ENCODE results near the gene SGK1.

The SGK1 gene

DNA sequence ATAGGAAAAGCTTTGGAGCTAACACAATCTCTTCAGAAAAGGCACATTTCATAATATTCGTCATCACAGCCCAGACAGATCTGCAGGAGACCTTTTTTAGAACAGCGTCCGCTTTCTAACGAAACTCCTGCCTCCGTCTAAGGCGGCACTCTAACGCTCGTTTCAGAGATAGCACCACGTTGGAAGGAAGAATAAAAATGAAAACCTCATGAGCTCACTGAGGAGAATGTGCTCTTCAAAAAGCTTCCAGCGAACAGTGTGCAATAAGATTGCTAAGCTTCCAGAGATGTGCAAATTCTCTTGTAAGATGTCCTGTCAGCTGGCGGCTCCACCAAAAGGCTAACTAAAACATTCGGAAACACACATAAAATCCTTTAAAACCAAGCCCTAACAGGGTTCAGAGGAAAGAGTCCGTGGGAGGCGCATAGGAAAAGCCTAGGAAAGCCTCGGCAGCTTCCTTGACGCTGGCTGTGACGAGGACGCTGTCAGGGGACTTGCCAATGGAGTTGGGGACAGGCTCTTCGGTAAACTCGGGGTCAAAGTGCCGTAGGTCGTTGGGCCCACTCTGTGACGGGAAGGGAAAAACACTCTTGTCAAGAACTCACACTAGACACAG, 147.9 kb downstream of the SGK1 start:
- DNase-seq (ENCODE audit: low spot score): no peak

- DNase-seq (ENCODE audit: low spot score): no peak
Observed at GRCh38 chr6:134168590-134169208, 149.2 kb downstream of the SGK1 start.

- DNase-seq (ENCODE audit: low spot score): no peak
Observed at GRCh38 chr6:134166511-134167261, 151.2 kb downstream of the SGK1 start.

DNA sequence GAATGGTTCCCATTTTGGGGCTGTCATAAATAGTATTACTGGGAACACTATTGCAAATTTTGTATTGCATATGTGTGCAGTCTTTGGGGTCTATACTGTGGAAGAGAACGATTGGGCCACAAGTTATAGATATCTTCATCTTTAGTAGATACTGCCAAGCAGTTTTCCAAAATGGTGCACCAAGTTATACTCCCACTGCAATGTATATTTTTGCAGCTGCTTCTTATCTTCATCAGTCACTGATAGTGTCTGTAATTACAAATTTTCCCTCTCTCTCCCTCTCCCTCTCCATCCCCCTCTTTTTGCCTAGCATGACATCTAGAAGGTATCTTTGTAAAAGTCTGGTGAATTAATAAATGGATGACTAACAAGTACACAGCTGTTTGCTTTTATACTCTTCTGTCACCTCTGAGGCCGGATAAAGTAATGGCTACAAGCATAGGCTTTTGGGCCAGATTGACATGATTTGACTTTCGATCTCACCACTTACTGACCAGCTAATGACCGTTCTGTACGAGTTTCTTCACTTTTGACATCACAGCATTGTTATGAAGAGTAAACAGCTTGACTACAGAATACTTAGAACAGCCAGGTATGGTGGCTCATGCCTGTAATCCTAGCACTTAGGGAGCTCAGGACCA, 152.2 kb downstream of the SGK1 start:
- no peak for DNase-seq (ENCODE audit: low spot score)

DNA sequence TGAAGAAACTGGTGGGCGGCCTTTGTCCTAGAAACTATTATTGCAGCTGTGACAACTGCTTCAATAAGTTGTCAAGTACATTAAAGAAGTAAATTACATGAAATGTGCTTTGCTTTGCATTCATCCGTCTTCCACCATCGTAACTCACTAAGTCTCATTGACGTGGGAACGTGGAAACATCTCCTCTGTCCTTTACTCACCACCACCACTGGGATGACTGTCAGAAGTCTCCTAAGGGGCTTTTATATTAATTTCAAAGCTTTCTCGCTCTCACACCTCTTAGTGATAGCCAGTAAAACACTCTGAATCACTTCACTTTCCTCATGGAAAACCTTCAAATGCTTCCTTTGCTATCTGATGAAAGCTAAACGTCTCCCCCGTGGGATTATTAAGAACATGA, 153.6 kb downstream of the SGK1 start:
- no peak for DNase-seq (ENCODE audit: low spot score)

DNA sequence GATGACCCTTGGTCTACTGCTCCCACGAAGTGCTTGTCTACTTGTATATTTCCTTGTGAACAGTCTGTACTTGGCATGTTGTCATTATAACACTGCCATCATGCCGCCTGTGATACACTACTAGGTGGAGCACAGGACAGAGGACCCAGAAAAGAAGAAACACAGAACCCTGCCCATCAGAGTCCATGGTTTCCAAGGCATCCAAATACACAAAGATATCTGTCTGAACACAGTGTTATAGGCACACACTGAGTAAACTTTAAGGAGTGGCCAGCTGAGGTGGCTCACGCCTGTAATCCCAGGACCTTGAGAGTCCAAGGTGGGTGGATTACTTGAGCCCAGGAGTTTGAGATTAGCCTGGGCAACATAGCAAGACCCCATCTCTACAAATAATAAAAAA, 155.0 kb downstream of the SGK1 start:
- no peak for DNase-seq (ENCODE audit: low spot score)

DNA sequence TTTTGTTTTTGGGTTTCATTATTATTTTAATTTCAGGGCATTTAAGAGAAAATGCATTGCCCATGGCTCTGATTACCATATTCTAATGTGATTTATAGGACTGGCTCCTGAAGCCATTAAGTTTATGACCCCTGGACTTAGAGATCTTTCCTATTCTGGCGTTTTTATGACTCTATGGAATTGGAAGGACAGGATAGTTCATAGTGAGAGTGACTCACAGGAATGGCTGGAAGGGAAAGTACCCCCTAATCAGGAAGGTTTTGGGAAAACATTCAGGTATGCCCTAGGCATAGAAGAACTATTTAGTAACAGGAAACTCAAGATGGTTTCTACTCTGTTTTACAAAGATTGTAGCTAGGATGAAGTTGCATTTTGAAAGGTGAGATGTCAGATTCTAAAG, 156.9 kb downstream of the SGK1 start:
- no peak for DNase-seq (ENCODE audit: low spot score)

DNA sequence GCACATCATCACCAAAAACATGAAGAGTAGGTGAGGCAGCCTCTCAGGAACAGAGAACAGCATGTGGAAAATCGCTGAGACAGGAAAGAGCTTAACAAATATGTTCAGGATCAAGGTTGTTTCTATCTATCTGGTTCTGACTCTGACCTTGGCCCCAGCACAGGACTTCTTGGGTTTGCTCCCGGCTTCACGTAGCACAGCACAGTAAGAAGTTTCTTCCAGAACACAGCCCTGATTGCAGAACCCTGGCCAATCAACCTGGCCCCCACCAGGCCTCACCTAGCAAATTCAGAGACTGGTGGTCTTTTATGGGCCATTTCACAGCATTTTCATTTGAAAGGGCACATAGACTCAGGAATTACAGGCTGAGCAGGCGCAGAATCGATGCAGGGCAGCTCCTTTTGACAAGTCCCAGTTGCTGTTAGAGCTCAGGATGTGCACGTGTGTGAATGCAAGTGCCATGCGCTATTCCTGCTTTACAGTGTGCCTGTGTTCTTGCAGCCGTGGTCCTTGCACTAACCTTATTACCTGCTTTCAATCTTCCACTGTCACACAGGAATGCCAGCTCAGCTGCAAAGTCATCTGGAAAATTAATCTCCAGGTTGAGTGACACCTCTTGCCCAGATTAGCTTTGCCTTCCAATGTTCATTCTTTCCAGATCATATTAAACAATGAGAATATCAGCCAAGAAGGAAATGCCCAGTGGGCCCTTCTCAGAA, 165.0 kb downstream of the SGK1 start:
- DNase-seq (ENCODE audit: low spot score): no peak

DNA sequence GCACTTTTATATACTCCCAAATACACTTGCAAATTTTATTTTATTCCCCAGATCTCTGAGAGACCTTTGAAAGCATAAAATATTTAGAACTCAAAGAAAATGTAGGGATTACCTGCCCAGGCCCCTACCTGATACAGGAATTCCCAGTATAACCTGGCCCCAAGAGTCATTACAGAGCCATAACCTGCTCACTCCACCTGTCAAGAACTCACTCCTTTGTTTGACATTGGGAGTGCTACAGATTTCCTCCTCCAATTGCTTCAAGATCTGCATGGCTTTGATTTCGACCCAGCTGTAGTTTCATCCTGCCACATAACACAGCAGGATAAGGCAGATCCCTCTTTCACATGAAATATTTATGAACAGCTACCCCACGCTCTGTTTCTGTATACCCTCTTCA, 169.3 kb downstream of the SGK1 start:
- DNase-seq (ENCODE audit: low spot score): no peak

DNA sequence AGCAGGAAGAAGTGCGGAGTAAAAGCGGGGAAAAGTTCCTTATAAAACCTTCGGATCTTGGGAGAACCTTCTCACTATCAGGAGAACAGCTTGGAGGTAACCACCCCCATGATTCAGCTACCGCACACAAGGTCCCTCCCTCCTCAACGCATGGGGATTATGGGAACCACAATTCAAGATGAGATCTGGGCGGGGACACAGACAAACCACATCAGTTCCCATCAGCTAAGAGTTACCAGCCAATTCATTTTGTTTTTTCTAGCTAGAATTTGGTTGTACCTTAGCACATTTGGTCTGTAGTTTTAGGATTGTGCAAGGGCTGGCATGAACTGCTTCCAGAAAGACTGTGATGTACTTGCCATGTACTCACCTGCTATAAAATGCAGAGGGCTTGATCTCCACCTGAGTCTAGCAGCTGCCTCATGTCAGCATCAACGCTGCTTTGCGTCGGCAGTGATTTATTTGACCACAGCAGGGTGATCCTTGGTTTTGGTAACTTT, 170.8 kb downstream of the SGK1 start:
- no peak for DNase-seq (ENCODE audit: low spot score)

DNA sequence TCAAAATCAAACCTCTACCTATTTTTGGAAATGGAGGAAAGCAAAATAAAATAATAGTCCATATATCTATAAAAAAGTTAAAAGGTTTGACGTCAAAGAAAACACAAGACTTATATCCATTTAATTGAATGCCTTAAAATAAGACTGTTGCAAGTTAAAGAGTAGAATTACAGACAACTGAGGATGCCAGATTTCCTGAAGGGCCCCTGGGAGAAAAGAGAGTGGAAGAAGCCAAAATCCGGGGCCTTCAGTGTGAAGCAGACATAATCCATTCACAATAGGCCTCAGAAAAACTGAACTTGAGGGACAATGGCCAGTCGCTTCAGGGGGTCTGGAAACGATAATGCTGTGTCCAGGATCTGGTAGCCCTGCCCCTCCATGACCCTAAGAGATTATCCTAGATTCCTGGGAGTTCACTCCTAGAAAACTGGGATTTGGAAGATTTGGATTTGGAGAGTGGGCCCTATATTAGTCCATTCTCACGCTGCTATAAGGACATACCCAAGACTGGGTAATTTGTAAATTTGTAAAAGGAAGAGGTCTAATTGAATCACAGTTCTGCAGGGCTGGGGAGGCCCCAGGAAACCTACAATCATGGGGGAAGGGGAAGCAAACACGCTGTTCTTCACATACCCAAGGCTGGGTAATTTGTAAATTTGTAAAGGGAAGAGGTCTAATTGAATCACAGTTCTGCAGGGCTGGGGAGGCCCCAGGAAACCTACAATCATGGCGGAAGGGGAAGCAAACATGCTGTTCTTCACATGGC, 171.5 kb downstream of the SGK1 start:
- DNase-seq (ENCODE audit: low spot score): no peak

GRCh38 chr6:134145786-134146185, 172.1 kb downstream of the SGK1 start:
- DNase-seq (ENCODE audit: low spot score): peak; percentile 24

GRCh38 chr6:134138226-134138975, 179.5 kb downstream of the SGK1 start:
- peak; percentile 19 for DNase-seq (ENCODE audit: low spot score)

DNA sequence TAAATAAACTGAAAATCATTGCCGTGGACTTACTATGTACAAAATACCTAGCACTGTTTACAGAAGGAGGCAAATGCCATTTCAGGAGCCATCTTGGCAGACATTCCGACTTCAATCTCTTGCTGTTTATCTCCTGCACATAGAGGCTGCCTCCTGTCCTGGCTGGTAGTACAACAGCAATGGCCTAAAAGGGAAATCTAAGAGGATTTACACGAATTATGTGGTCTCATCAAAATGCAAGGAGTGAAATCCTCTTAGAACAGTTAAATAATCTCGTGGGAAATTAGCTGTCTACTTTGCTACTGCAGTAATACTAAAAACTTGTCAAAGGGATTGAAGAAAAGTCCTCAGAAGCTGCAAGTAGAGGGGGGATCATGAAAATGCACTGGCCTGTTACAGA, 183.3 kb downstream of the SGK1 start:
- DNase-seq (ENCODE audit: low spot score): no peak

GRCh38 chr6:134132494-134133141, 185.3 kb downstream of the SGK1 start:
- no peak for DNase-seq (ENCODE audit: low spot score)

DNA sequence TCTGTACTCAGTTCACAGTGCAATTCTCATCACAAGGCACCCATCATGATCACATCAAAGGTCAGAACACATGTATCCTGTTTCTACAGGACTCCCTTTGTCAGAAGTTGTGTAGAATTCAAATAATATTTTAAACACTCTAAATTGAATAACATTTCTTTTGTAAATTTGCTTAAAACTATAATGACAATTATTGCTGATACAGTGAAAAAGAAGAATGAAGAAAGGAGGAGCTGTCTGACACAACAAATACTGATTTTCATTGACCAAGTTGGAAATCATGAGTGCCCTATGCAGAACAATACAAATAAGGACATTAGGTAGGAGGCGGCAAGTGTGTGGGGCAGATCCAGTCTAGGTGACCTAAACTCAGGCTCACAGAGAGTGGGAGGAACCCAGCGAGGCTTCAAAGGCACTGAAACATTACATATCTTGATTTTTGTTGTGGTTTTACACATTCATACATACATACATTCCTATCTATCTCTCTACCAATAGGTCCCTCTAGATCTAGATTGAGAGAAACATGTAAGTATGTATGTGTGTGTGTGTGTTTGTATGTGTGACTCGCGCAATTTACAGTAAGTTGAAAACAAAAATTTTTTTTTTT, 186.3 kb downstream of the SGK1 start:
- DNase-seq (ENCODE audit: low spot score): no peak

DNA sequence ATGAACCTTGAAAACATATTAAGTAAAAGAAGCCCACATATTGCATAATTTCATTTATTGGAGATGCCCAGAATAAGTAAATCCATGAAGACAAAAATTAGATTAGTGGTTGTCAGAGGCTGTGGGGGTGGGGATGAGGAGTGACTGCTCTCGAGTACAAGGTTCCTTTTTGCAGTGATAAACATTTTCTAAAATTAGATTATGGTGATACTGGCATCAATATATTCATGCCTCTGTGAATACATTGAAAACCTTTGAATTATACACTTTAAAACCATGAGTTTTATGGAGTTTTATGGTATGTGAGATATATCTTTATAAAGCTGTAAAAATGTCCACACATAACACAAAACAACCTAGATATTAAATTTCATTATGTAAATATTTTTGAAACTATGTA, 189.8 kb downstream of the SGK1 start:
- no peak for DNase-seq (ENCODE audit: low spot score)

DNA sequence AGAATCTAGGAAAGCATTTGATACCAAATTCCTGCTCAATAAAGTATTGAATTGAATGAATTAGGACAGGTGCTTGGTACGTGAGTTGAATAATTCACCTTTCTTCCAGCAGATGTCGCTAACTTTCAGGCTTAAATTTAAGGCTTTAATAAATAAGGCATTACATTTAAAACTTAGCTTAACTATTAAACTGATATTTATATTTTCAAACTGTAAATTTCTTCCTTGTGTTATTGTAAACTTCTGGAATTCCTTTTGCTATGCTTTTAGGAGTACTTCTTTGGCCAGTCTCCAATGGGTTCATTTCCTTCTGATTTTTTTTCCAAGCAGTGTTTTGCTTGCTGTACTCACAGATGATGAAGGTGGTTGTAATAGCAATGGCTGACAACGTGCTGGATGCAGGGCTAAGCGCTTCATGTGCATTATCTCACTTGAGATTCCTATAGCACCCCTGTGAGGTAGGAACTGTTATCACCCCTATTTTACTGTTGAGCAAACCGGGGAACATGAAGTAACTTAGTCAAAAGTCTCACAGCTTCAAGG, 194.2 kb downstream of the SGK1 start:
- DNase-seq (ENCODE audit: low spot score): peak; percentile 25

- DNase-seq (ENCODE audit: low spot score): no peak
Observed at GRCh38 chr6:134122775-134123174, 195.1 kb downstream of the SGK1 start.
